HCT116 (cell line): ENCODE results near the gene GNL2. TPM values are rescaled to one million over a fixed set of nuclear protein-coding genes. Genes with fewer than 3 reads are reported as not detected.

ENCODE experiments used
- ATAC-seq: fragments of 200-7000 bp; cut with Tn5 transposase; 2 replicates; pipeline ENCODE4 v1.9.1; 2020; ENCODE audit warnings: mild to moderate bottlenecking, moderate library complexity
- Bru-seq: library from RNA; stranded (reverse); fragments of 400-500 nt; gene quantifications from one replicate; lab custom pipeline; 2021; lab: Mats Ljungman, UMichigan
- BruChase-seq, 2 experiments: library from RNA; stranded (reverse); fragments of 400-500 nt; gene quantifications; one replicate each; lab custom pipeline; 2021; lab: Mats Ljungman, UMichigan
- BruUV-seq: library from RNA; stranded (reverse); fragments of 400-500 nt; replicated peaks from 2 replicates; lab custom pipeline; 2021; lab: Mats Ljungman, UMichigan
- CTCF ChIA-PET: fragments of 300-600 bp; sonication (Branson Sonifier 250); formaldehyde crosslinking; loops from one replicate; lab custom pipeline; 2021; ENCODE audit warnings: antibody characterized with exemption; lab: Charles Lee
- POLR2A ChIA-PET: fragments of 300-600, 350-600 bp; sonication (Branson Sonifier 250); formaldehyde crosslinking; loops from one replicate; lab custom pipeline; 2021; ENCODE audit warnings: antibody characterized with exemption; lab: Charles Lee
- RAD21 ChIA-PET, 2 experiments: fragments of 300-600 bp; sonication (Branson Sonifier 250); formaldehyde crosslinking; loops; one replicate each; lab custom pipeline; 2023; ENCODE audit warnings: low total read pairs in 2 of 2; ENCODE audit not compliant: uncharacterized antibody in 2 of 2, unreplicated experiment in 2 of 2, low non-redundant PET in 1 of 2; lab: Charles Lee
- DNase-seq: peaks from one replicate; pipeline ENCODE4 v3.0.0-alpha.2; 2010; ENCODE audit warnings: low read depth, low spot score
- H2AFZ ChIP-seq: fragments of 200-600 bp; shearing (Covaris generic), sonication (generic); 2 replicates; pipeline ENCODE4 v1.6.1; 2017; ENCODE audit warnings: low read depth, mixed run types, mixed read lengths, antibody characterized with exemption, low read length; ENCODE audit not compliant: poor library complexity, severe bottlenecking
- H3K27ac ChIP-seq: 2 replicates; pipeline ENCODE4 v1.5.1; 2012; ENCODE audit warnings: low read depth, low read length
- H3K27me3 ChIP-seq: fragments of 200-600 bp; sonication (generic); 2 replicates; pipeline ENCODE4 v1.6.1; 2016; ENCODE audit warnings: mixed run types, low read length, mixed read lengths; ENCODE audit not compliant: insufficient read depth
- H3K36me3 ChIP-seq, 2 experiments: fragments of 200-500 bp in 1 of 2; fragments of 200-600 bp in 1 of 2; sonication (Bioruptor generic) in 1 of 2; sonication (generic) in 1 of 2; 2 replicates each; pipeline versions ENCODE4 v1.5.1 to v1.6.1; 2014 to 2016; ENCODE audit warnings: low read length in 2 of 2, inconsistent platforms in 1 of 2, mixed read lengths in 1 of 2, mixed run types in 1 of 2; ENCODE audit not compliant: insufficient read depth in 2 of 2, control insufficient read depth in 1 of 2
- H3K4me1 ChIP-seq, 2 experiments: fragments of 200-600 bp in 1 of 2; sonication (generic) in 1 of 2; 2 replicates each; pipeline versions ENCODE4 v1.5.1 to v1.6.1; 2012 to 2017; ENCODE audit warnings: low read length in 2 of 2, inconsistent platforms in 1 of 2, mild to moderate bottlenecking in 1 of 2, mixed read lengths in 1 of 2, mixed run types in 1 of 2, moderate library complexity in 1 of 2; ENCODE audit not compliant: insufficient read depth in 2 of 2, control insufficient read depth in 1 of 2
- H3K4me2 ChIP-seq: fragments of 200-600 bp; sonication (generic); 2 replicates; pipeline ENCODE4 v1.6.1; 2017; ENCODE audit warnings: mixed run types, low read length, mixed read lengths
- H3K4me3 ChIP-seq, 2 experiments: fragments of 200-600 bp in 1 of 2; sonication (generic) in 1 of 2; replicated peaks in 1 of 2; 2 replicates each; pipeline ENCODE4 v1.5.1; 2011 to 2016; ENCODE audit warnings: low read length in 2 of 2, control low read depth in 1 of 2, low read depth in 1 of 2, mild to moderate bottlenecking in 1 of 2, mixed read lengths in 1 of 2, mixed run types in 1 of 2
- H3K79me2 ChIP-seq: fragments of 200-600 bp; sonication (generic); 2 replicates; pipeline ENCODE4 v1.6.1; 2017; ENCODE audit warnings: mild to moderate bottlenecking, mixed run types, low read length, moderate library complexity, mixed read lengths; ENCODE audit not compliant: insufficient read depth
- H3K9ac ChIP-seq: fragments of 200-600 bp; sonication (generic); 2 replicates; pipeline ENCODE4 v1.6.1; 2016; ENCODE audit warnings: low read length, mixed read lengths
- H3K9me2 ChIP-seq: fragments of 200-600 bp; sonication (generic), shearing (Covaris generic); 2 replicates; pipeline ENCODE4 v1.6.1; 2017; ENCODE audit warnings: mixed run types, mild to moderate bottlenecking, moderate library complexity; ENCODE audit not compliant: insufficient read depth
- H3K9me3 ChIP-seq, 2 experiments: fragments of 200-500 bp in 1 of 2; fragments of 200-600 bp in 1 of 2; sonication (Bioruptor generic) in 1 of 2; sonication (generic) in 1 of 2; 2 replicates each; pipeline ENCODE4 v1.6.1; 2014 to 2017; ENCODE audit warnings: low read length in 2 of 2, mixed read lengths in 2 of 2, inconsistent platforms in 1 of 2, low read depth in 1 of 2, mild to moderate bottlenecking in 1 of 2, mixed run types in 1 of 2, moderate library complexity in 1 of 2; ENCODE audit not compliant: control insufficient read depth in 1 of 2, insufficient read depth in 1 of 2
- H4K20me1 ChIP-seq: fragments of 200-600 bp; sonication (generic), shearing (Covaris generic); 2 replicates; pipeline ENCODE4 v1.6.1; 2017; ENCODE audit warnings: mixed run types, mild to moderate bottlenecking, moderate library complexity; ENCODE audit not compliant: insufficient read depth
- CBX3 ChIP-seq: IDR thresholded peaks from 2 replicates; pipeline ENCODE4 v1.6.1; 2012; ENCODE audit warnings: low read depth
- EGR1 ChIP-seq: IDR thresholded peaks from 2 replicates; pipeline ENCODE4 v1.6.1; 2012; ENCODE audit warnings: low read depth
- MAX ChIP-seq: IDR thresholded peaks from 2 replicates; pipeline ENCODE4 v1.6.1; 2012
- POLR2A ChIP-seq: IDR thresholded peaks from 2 replicates; pipeline ENCODE4 v1.7.0; 2011; ENCODE audit warnings: borderline replicate concordance; ENCODE audit not compliant: insufficient read depth, insufficient read length; ENCODE audit errors: extremely low read depth
- POLR2AphosphoS5 ChIP-seq: IDR thresholded peaks from 2 replicates; pipeline ENCODE4 v1.6.1; 2011; ENCODE audit warnings: mild to moderate bottlenecking, low read depth, low read length, moderate library complexity
- SIN3A ChIP-seq: IDR thresholded peaks from 2 replicates; pipeline ENCODE4 v1.6.1; 2012; ENCODE audit warnings: low read depth
- YY1 ChIP-seq: IDR thresholded peaks from 2 replicates; pipeline ENCODE4 v1.6.1; 2011; ENCODE audit warnings: low read length, low read depth, moderate library complexity, mild to moderate bottlenecking; ENCODE audit not compliant: insufficient replicate concordance; ENCODE audit errors: extremely low read depth
- ZBTB33 ChIP-seq: IDR thresholded peaks from 2 replicates; pipeline ENCODE4 v1.6.1; 2011; ENCODE audit warnings: mild to moderate bottlenecking, low read length, moderate library complexity; ENCODE audit not compliant: insufficient replicate concordance; ENCODE audit errors: extremely low read depth
- intact Hi-C: fragments of 100-400 bp; cut with micrococcal nuclease; formaldehyde crosslinking; loops from 2 replicates; pipeline ENCODE4 v1.10.0; 2022
- long read RNA-seq: library from polyadenylated mRNA; unstranded; transcript quantifications from one replicate; pipeline ENCODE4 v2.0.0, GENCODE V29; 2021; ENCODE audit not compliant: unreplicated experiment
- polyA plus RNA-seq: library from polyadenylated mRNA; unstranded; fragments of >200 nt; gene quantifications from 2 replicates; pipeline ENCODE4 v1.2.1, GENCODE V29; 2012; ENCODE audit warnings: missing spikeins
- total RNA-seq: library from RNA; stranded (reverse); gene quantifications from one replicate; pipeline ENCODE4 v1.2.1, GENCODE V29; 2021; ENCODE audit not compliant: unreplicated experiment
- TF ChIP-seq, protein P1 (sequence below): IDR thresholded peaks from 2 replicates; pipeline ENCODE4 v1.6.1; 2012; ENCODE audit warnings: low read depth

Gene GNL2
- 79.2 TPM for total RNA-seq
- 72.5 and 78.3 TPM in 2 replicates for polyA plus RNA-seq
- percentile 92 among the genes with signal in this experiment for Bru-seq, nascent RNA
- percentile 94 among the genes with signal in this experiment for BruChase-seq, experiment 1, labeled RNA remaining after a 6-hour chase
- BruChase-seq, experiment 2, labeled RNA remaining after a 2-hour chase: percentile 90 among the genes with signal in this experiment
- long read RNA-seq, transcript GNL2-201 (16 exons, 2,334 nt): major isoform, 101 of 145 reads
- long read RNA-seq, partial matches to known transcripts: 7 of 145 reads
- long read RNA-seq, other reads (novel, unspliced or antisense): 34 of 145 reads

- peak; percentile 99 for ATAC-seq
- CTCF ChIA-PET: interaction anchor here (1.0 kb wide), 1 partner anchor 9 kb away, joined by 3 read pairs; no protein-coding TSS in a partner anchor
- BruUV-seq: TSS peak; percentile 56
Measured at GRCh38 chr1:37595440-37596181, at the start of gene GNL2. GNL2 (minus strand) TSS chr1:37595937; CDS start chr1:37595822, 115 bp downstream.

More at GRCh38 chr1:37595440-37596181, at the start of gene GNL2:
- TF ChIP-seq, protein P1, sequence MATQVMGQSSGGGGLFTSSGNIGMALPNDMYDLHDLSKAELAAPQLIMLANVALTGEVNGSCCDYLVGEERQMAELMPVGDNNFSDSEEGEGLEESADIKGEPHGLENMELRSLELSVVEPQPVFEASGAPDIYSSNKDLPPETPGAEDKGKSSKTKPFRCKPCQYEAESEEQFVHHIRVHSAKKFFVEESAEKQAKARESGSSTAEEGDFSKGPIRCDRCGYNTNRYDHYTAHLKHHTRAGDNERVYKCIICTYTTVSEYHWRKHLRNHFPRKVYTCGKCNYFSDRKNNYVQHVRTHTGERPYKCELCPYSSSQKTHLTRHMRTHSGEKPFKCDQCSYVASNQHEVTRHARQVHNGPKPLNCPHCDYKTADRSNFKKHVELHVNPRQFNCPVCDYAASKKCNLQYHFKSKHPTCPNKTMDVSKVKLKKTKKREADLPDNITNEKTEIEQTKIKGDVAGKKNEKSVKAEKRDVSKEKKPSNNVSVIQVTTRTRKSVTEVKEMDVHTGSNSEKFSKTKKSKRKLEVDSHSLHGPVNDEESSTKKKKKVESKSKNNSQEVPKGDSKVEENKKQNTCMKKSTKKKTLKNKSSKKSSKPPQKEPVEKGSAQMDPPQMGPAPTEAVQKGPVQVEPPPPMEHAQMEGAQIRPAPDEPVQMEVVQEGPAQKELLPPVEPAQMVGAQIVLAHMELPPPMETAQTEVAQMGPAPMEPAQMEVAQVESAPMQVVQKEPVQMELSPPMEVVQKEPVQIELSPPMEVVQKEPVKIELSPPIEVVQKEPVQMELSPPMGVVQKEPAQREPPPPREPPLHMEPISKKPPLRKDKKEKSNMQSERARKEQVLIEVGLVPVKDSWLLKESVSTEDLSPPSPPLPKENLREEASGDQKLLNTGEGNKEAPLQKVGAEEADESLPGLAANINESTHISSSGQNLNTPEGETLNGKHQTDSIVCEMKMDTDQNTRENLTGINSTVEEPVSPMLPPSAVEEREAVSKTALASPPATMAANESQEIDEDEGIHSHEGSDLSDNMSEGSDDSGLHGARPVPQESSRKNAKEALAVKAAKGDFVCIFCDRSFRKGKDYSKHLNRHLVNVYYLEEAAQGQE: no peak
- peak; percentile 93 for TF ChIP-seq EGR1
- TF ChIP-seq CBX3: no peak
- TF ChIP-seq MAX: peak; percentile 99
- no peak for TF ChIP-seq ZBTB33
- peak; percentile 90 for TF ChIP-seq POLR2AphosphoS5
- peak; percentile 57 for TF ChIP-seq POLR2A
- peak; percentile 95 for TF ChIP-seq SIN3A
- no peak for TF ChIP-seq YY1
- H3K9me2 ChIP-seq: no peaks in the 10 kb centered on the region
- RAD21 ChIA-PET: no interaction called here
- peak within 1 kb of the TSS; percentile 98 to 100 for H3K4me3 ChIP-seq
- intact Hi-C loops: loop anchor here (2.0 to 5.0 kb wide), 2 partner anchors 87 to 123 kb away; partner anchors contain the start of gene ZC3H12A
- H3K4me1 ChIP-seq: peaks cover 10 to 16% of the 10 kb centered on the region in 2 experiments; a peak in 2 of 4 replicates
- peak within 1 kb of the TSS; percentile 95 for H3K4me2 ChIP-seq
- H4K20me1 ChIP-seq: no peaks in the 10 kb centered on the region; the same call in none of the 2 replicates
- H3K36me3 ChIP-seq: peaks cover 23 to 28% of the 10 kb centered on the region in 2 experiments
- H3K27ac ChIP-seq: peak within 1 kb of the TSS; percentile 52
- H3K79me2 ChIP-seq: peaks cover 49% of the 10 kb centered on the region
- H3K9ac ChIP-seq: peak within 1 kb of the TSS; percentile 98
- H2AFZ ChIP-seq: peak within 1 kb of the TSS; percentile 99
- peak; percentile 92 for DNase-seq
- H3K9me3 ChIP-seq: no peaks in the 10 kb centered on the region
- H3K27me3 ChIP-seq: no peaks in the 10 kb centered on the region
- POLR2A ChIA-PET: no interaction called here
